ENCODE data around the gene GATA2.

DNA sequence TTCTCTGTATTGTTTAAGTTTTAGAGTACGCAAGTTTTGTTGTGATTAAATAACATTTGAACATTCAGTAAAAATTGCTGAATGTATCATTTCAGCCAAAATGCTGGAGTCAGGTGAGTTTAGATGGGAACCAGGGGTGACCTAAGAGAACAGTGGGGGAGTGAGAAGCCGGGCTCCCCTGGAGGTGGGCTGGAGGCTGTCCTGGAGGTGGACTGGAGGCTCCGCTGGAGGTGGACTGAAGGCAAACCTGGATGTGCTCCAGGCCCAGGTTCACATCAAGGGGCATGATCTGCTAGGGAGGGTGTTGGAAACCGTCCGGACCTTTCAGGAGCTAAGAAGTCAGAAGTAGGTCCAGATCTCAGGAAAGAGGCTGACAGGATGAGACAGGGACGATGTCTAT, 50.1 kb downstream of the GATA2 start:
- no peak for TF ChIP-seq POLR2A (IDR thresholded peaks at IDR 0.05)
- TF ChIP-seq, protein P1, sequence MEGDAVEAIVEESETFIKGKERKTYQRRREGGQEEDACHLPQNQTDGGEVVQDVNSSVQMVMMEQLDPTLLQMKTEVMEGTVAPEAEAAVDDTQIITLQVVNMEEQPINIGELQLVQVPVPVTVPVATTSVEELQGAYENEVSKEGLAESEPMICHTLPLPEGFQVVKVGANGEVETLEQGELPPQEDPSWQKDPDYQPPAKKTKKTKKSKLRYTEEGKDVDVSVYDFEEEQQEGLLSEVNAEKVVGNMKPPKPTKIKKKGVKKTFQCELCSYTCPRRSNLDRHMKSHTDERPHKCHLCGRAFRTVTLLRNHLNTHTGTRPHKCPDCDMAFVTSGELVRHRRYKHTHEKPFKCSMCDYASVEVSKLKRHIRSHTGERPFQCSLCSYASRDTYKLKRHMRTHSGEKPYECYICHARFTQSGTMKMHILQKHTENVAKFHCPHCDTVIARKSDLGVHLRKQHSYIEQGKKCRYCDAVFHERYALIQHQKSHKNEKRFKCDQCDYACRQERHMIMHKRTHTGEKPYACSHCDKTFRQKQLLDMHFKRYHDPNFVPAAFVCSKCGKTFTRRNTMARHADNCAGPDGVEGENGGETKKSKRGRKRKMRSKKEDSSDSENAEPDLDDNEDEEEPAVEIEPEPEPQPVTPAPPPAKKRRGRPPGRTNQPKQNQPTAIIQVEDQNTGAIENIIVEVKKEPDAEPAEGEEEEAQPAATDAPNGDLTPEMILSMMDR (IDR thresholded peaks at IDR 0.05) = no peak
- no peak for TF ChIP-seq POLR2AphosphoS5 (IDR thresholded peaks at IDR 0.05)
- no peak for TF ChIP-seq EP300 (IDR thresholded peaks at IDR 0.05)

All from gastroesophageal sphincter (tissue), 3 donors.